GM19463 (cell line): ENCODE data around the gene APBB2.
A peak's percentile ranks its signal among the peaks of the same experiment; 100 is the strongest.

Experiments used
- ATAC-seq: cut with Tn5 transposase; IDR thresholded peaks from one replicate; pipeline ENCODE4 v1.9.1; 2021; ENCODE audit warnings: mild to moderate bottlenecking, moderate library complexity; ENCODE audit not compliant: unreplicated experiment

The APBB2 gene

GRCh38 chr4:40789771-40790170, 424.6 kb downstream of the APBB2 start:
- ATAC-seq = no peak

- no peak for ATAC-seq
These were observed 425.3 kb downstream of the APBB2 start for GRCh38 chr4:40789031-40789430.

- no peak for ATAC-seq
These were observed 426.0 kb downstream of the APBB2 start for GRCh38 chr4:40788331-40788730.

GRCh38 chr4:40785727-40786126, 428.6 kb downstream of the APBB2 start:
- ATAC-seq = no peak

GRCh38 chr4:40782876-40783275, 431.5 kb downstream of the APBB2 start:
- ATAC-seq = no peak

GRCh38 chr4:40778090-40778489, 436.3 kb downstream of the APBB2 start:
- ATAC-seq = no peak

- ATAC-seq = no peak
These were observed 445.1 kb downstream of the APBB2 start for GRCh38 chr4:40769266-40769665.

GRCh38 chr4:40763228-40763716, 451.1 kb downstream of the APBB2 start:
- ATAC-seq = peak; percentile 100
